Activated CD8-positive, alpha-beta memory T cell treated with anti-CD3 and anti-CD28 coated beads for 1 hour (primary cell): ENCODE results near the gene ARHGEF16.

Experiments
- DNase-seq, 2 donors: peaks; one replicate each; pipeline ENCODE4 v3.0.0-alpha.2; 2020; ENCODE audit warnings: low read depth in 1 of 2; ENCODE audit errors: extremely low read depth in 1 of 2

The ARHGEF16 gene

DNA sequence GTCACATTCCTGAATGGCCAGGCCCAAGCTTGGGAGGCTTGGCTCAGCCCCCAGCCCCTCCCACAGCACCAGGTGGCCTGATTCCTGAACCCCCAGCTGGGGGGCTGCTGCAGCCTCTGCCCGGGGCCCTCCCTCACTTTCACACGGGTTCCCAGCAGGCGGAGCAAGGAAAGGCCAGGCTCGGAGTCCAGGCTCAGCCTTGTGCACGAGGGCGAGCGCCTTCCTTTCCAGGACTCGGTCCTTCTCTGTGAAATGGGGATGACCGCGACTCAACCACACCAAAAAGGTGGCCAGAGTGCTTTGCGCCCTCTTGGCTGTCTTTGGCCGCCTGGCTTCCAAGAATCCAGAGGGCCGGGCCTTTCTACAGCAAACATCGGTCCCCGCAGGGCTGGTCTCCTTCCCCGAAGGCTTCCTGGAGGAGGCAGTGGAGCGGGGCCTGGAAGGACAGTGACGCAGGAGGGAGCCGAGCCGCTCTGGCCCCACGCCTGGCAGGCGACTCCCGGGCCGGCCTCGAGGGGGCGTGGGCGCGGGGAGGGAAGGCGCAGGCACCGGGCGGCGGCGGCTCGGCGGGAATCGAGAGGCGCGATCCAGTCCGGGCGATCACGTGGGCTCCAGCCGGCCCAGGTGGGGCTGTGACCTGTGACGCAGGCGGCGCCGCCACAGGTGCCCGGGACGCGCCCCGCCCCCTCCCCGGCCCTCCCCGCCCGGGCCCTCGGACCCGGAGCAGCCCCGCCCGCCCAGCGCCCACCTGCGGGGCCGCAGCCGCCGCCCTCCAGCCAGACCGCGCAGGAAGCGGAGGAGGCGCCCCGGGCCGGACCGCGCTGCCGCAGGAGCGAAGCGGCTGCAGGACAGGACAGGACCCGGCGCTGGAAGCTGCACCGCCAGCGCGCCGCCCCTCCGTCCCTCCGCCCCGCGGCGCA, at the start of gene ARHGEF16:
TSS of gene ARHGEF16 (plus strand) at position 775 of the 920 bp plus-strand sequence. CDS start 8,420 bp downstream, outside the sequence.
- peak in 1 of 2 donors; percentile 15 for DNase-seq

DNA sequence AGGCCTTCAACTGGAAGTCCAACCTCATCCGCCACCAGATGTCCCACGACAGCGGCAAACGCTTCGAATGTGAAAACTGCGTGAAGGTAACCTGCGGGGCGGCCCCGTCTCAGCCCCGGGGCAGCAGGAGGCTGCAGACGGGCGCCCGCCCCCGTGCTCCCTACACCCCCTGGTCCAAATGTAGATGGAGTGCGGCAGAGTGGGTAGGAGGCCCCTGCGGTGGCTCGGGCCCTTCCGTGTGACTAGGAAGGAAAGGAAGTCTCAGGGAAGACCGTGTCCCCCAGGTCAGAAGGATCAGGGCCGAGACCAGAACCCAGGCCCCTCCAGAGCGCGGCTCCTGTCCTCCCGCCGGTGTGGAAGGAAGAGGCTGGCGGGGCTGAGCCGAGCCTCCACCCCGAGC, 49.7 kb upstream of the ARHGEF16 start:
- no peak for DNase-seq

DNA sequence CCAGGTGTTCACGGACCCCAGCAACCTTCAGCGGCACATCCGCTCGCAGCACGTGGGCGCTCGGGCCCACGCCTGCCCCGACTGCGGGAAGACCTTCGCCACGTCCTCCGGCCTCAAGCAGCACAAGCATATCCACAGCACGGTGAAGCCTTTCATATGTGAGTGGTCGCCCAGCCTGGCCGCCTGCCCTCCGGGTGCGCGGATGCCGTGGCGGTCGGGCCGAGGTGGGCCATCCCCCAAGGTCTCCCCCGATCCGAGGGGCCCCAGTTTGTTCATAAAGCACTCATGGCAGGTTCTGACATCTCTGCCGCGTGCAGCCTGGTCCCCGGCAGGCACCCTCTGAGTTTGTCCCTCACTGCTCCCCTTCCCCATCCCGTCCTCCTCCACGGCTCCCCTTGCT, 49.0 kb upstream of the ARHGEF16 start:
- no peak for DNase-seq

DNA sequence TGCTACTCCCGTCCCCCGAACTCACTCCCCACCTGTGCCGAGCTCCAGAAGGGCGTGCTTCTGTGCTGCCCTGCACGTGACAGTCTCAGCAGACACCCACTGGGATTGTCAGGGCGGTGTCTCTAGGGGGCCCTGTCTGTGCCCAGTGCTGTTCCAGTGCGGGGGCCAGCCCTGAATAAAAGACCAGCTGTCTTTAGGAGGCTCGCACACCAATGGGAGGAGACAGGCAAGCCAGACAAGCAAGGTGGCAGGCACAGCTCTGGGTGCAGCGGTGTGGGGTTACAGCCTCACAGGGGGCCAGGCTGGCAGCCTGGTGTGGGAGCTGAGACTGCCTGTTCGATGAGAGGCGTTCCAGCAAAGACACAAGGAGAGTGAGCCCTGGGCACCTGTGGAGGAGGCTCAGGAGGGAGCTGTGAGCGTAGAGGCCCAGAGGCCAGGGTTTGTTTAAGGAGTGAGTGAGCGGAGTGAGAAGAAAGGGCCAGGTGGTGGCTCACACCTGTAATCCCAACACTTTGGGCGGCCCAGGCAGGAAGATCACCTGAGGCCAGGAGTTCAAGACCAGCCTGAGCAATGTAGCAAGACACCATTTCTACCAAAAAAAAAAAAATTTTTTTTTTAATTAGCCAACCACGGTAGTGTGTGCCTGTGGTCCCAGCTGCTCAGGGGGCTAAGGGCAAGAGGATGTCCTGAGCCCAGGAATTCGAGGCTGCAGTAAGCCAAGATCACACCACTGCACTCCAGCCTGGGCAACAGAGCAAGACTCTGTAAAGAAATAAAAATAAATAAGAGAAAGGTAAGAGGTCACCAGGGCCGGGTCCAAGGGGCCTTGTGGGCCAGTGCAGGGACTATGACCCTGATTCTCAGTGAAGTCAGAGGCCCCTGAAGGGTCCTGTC, 48.2 kb upstream of the ARHGEF16 start:
- DNase-seq, result no peak

DNA sequence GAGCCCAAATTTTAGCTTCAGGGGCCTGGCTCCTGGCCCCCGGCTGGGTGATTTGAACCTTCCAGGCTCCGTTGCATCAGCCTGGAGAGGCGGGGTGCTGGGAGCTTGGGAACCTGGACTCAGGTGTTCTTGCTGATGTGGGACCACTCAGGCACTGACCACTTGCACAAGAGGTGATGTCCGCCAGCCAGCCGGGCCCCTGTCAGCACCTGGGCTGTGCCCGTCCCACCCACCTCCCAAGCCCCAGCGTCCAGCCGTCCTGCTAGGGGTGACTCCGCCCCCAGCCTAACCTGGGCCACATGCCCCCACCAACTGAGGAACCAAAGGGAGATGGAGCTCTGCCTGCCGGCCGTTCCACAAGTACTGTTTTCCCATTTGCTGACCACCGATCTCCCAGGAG, 47.4 kb upstream of the ARHGEF16 start:
- DNase-seq, result no peak

DNA sequence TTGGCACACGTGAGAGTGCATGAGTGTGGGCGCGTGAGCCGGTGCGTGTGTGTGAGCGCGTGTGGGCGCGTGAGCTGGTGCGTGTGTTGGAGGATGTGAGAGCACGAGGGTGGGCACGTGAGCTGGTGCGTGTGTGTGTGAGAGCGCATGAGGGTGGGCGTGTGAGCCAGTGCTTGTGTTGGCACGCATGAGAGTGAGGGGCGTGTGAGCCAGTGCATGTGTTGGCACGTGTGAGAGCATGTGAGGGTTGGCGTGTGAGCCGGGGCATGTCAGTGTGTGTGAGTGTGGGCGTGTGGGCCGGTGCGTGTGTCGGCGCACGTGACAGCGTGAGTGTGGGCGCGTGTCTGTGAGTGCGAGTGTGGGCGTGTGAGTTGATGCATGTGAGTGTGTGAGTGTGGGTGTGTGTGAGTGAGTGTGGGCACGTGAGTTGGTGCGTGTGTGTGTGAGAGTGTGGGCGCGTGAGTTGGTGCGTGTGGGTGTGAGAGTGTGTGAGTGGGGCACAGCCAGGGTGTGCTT, 45.7 kb upstream of the ARHGEF16 start:
- no peak for DNase-seq

DNA sequence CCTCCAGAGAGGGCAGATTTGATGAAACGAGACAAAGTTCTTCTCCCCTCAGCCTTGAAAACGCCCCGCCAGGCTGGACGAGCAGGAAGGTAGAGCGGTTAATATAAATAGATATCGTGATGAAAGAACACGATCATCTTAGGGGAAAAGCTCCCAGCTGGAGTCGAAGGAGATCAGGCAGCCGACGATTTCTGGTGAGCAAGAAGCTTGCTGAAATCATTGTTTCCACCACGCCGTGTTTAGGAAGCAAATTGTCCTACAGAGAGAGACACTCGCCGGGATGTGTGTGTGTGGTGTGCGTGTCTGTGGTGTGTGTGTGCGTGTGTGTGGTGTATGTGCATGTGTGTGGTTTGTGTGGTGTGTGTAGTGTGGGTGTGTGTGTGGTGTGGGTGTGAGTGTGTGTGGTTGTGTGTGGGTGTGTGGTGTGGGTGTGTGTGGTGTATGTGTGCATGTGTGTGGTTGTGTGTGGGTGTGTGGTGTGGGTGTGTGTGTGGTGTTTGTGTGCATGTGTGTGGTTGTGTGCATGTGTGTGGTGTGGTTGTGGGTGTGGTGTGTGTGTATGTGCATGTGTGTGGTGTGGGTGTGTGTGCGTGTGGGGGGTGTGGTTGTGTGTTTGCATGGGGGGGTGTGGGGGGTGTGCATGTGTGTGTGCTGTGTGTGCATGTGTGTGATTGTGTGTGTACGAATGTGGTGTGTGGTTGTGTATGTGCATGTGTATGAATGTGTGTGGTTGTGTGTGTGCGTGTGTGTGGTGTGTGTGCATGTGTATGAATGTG, 44.9 kb upstream of the ARHGEF16 start:
- DNase-seq, result no peak

DNA sequence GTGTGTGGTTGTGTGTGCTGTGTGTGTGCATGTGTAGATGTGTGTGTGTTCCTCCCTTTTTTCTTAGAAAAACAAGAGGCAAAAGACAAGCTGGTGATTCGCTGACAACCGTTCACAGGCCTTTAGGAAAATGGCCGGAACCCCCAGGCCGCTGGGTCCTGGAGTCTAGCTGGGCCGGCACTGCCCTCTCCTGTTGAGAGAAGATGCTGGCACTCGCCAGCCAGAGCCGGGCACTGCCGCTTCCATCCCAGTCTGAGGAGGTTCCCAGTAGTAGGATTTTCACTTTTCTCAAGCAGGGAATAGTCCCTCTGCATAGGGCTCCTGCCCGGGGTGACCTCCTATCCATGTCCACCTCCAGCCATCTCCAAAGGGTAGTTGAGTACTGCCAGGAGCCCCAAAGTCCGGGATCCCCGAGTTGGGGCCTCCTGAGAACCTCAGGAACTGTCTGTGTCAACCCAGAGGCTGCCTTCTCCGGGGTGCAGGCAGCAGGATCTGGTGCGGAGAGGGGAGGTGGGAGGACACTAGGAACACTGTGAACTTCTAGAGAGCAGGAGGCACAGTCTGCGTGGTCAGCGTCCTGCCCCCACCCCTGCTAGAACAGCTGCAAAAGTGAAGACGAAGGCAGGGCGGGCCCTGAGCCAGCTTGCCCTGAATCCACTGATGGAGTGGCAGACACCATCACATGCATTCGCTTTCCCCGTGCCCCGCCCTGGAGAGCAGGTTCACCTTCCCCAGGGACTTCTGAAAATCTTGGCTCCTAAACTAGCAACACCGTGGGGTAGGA, 44.1 kb upstream of the ARHGEF16 start:
- DNase-seq, result no peak

DNA sequence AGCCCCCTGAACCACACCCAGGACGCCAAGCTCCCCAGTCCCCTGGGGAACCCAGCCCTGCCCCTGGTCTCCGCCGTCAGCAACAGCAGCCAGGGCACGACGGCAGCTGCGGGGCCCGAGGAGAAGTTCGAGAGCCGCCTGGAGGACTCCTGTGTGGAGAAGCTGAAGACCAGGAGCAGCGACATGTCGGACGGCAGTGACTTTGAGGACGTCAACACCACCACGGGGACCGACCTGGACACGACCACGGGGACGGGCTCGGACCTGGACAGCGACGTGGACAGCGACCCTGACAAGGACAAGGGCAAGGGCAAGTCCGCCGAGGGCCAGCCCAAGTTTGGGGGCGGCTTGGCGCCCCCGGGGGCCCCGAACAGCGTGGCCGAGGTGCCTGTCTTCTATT, 42.7 kb upstream of the ARHGEF16 start:
- no peak for DNase-seq

DNA sequence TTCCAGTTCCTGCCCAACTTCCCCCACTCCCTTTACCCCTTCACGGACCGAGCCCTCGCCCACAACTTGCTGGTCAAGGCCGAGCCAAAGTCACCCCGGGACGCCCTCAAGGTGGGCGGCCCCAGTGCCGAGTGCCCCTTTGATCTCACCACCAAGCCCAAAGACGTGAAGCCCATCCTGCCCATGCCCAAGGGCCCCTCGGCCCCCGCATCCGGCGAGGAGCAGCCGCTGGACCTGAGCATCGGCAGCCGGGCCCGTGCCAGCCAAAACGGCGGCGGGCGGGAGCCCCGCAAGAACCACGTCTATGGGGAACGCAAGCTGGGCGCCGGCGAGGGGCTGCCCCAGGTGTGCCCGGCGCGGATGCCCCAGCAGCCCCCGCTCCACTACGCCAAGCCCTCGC, 42.1 kb upstream of the ARHGEF16 start:
- DNase-seq, result no peak

DNA sequence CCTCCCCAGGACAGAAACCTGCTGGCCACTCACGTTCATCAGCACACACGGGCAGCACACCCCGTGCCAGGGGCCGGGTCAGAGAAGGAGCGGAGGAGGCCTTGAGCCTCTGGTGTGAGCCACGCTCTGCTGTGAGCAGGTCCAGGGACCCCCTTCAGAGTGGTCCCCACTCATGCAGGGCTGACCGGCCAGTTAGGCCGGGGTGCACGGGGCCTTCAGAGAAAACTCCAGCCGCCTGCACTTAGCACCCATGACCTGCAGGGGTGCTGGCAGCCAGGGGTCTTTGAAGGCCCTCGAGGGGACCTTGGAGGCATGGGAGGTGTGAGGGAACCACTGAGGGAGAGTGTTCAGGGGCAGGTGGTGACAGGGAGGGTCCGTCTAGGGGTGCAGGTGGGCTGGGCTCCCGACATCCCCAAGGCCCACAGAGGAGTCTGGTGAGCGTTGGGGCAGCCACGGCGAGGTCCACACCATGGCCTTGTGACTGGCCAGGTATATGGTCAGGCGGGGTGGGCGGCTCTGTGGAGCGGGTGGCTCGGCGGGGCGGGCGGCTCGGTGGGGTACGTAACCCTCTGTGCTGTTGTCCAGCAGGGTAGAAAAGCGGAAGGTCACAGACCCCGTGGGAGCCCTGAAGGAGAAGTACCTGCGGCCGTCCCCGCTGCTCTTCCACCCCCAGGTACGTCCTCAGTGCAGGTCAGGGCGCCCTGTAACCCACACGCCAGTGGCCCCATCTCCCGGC, 40.3 kb upstream of the ARHGEF16 start:
- DNase-seq, result no peak

DNA sequence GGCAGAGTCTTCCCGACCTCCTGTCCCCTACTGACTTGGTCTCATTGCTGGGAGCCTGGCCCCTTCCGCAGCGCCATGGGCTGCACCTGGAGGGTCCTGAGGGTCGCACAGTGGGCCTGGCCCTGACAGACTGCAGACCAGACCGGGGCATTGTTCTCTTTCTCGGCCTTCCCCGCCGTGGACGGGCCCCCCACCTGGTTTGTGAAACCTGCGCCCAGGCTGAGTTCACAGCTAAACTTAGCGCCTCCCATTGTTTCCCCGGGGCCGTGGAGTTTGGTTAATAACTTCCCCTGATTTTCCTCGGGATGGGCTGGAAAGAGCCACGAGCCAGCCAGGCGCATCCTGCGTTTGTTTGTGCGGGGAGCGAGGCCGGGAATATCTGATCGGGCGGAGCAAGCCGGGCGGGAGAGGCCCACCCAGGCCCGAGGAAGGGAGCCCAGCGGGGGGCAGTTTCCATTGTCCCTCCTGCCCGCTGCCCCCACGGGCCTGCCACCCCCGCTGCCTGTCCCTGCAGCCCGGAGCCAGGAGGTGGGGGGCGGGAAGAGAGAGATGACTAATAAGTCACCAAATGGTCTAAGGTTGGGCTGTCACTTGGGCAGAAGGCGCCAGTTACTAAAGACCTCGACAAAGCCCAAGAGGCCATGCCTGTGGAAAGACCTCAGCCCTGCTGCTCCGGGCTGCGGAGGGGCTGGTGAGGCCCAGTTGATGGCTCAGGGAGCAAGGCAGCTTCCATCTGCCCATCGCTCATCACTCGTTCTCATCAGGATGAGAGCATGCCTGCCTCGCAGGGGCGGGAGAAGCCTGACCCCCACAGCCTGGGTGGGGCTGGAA, 39.0 kb upstream of the ARHGEF16 start:
- DNase-seq, result no peak

DNA sequence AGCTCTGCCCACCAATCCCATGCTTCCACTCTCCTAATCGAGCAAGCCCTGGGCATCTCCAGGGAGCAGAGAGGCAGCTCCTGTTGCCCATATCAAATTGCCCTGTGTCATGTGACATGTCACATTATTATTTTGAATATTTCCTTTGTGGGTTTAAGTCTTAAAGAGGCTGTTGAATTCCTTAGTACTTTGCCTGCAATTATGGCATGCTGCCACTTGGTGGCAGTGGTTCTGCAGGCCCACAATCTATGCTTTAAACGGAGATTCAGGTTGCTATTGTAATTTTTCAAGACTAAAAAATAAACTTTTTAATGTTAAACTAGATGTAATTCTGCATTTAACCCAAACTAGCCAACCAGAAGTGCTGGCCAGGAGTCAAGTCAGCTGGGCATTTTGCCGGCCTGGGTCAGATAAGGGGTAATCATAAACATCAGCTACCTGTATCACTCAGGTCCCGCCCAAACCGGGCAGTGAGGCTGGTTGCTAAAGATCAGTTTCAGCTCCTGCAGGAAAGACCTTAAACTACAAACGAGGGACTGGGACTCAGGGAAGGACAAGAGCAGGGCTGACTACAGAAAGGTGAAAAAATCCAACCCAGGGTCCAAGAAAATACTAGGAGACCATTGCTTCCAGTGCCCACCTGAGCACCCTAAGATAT, 37.3 kb upstream of the ARHGEF16 start:
- DNase-seq, result no peak

DNA sequence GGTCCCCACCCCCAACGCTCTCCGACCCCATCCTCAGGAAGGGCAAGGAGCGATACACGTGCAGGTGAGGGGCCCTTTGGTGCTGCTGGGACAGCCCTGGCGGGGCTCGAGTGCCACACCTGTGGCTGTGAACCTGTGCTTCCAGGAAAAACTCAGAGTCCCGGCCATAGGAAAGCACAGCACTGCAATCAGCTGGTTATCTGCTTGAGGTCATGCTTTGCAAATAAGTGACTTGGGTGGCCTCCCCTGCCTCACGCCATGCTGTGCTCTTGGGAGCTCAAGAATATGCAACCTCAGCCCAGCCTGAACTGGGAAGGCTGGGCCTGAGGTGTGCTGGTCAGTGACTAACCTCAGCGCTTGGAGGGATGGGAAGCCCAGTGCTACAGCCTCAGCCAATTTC, 36.5 kb upstream of the ARHGEF16 start:
- DNase-seq, result no peak

DNA sequence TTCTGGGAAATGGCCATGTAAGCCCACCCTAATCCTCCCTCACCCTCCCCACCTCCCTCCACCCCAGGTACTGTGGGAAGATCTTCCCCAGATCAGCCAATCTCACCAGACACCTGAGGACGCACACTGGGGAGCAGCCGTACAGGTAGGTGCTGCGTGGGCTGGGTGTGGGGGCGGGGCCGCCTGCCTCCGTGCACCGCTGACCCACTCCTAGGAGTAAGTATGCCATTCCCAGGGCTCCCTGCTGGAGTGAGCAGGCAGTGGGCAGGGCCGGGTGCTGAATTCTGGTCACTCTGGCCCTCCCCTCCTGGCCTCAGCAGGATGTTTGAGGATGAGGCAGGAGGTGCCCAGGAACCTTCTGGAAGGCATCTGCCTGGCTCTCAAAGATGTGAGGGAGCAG, 35.9 kb upstream of the ARHGEF16 start:
- DNase-seq, result no peak

DNA sequence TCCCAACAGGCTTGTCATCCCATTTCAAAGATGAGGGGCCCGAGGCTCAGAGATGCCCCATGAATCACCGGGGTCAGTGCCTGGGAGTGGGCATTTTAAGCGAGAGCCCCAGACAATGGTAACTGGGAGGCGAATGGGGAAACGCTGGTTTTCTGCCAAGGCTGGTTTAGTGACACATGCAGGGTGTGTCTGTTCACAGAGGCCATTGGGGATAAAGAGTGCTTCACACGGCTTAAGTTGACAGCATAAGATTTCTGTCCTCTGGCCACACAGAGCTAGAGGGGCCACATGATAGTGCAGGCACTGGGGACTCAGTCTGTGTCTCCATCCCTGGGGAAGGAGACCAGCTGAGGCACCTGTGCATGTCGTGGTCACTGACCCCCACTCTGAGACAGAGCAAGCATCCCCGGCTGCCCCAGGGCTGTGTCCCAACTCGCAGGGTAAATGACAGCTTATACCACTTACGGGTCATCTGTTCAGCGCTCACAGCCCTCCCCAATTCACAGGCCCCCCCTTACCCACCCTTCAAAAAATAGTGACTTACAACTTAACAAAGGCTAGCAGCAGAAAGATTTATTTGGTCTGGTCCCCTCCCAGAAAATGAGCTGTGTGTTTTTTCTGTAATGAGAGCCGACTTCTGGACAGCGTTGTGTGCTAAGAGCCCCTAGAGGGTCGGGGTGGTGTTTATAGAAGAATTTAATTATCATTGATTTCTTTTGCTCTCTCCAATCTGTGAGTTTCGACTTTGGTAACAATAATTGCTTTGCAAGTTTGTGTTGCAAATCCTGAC, 34.9 kb upstream of the ARHGEF16 start:
- DNase-seq, result no peak
